PFSK-1 (cell line): ENCODE results near the gene GIPC1.

Experiments
- FOXP2 ChIP-seq: optimal IDR thresholded peaks from 2 replicates; pipeline ENCODE3; 2011; ENCODE audit warnings: borderline replicate concordance, control low read depth, inconsistent platforms; ENCODE audit not compliant: insufficient read depth; ENCODE audit errors: extremely low read length, extremely low read depth
- POLR2AphosphoS5 ChIP-seq: IDR thresholded peaks from 2 replicates; pipeline ENCODE4 v1.6.1; 2012; ENCODE audit warnings: low read depth, mild to moderate bottlenecking, control low read depth, low read length, moderate library complexity
- SIN3A ChIP-seq: IDR thresholded peaks from 2 replicates; pipeline ENCODE4 v1.6.1; 2012; ENCODE audit warnings: mild to moderate bottlenecking, low read length, moderate library complexity, borderline replicate concordance; ENCODE audit not compliant: insufficient read depth
- TAF1 ChIP-seq: IDR thresholded peaks from 2 replicates; pipeline ENCODE4 v1.6.1; 2012; ENCODE audit warnings: low read length, control low read depth, borderline replicate concordance; ENCODE audit not compliant: insufficient read depth
- TF ChIP-seq, protein P1 (sequence below), 2 experiments: IDR thresholded peaks; 2 replicates each; pipeline versions ENCODE4 v1.6.1 to v1.8.0; 2011 to 2012; ENCODE audit warnings: low read depth in 2 of 2, low read length in 2 of 2, control low read depth in 1 of 2, inconsistent platforms in 1 of 2, mild to moderate bottlenecking in 1 of 2, moderate library complexity in 1 of 2; ENCODE audit not compliant: insufficient read depth in 1 of 2

DNA sequence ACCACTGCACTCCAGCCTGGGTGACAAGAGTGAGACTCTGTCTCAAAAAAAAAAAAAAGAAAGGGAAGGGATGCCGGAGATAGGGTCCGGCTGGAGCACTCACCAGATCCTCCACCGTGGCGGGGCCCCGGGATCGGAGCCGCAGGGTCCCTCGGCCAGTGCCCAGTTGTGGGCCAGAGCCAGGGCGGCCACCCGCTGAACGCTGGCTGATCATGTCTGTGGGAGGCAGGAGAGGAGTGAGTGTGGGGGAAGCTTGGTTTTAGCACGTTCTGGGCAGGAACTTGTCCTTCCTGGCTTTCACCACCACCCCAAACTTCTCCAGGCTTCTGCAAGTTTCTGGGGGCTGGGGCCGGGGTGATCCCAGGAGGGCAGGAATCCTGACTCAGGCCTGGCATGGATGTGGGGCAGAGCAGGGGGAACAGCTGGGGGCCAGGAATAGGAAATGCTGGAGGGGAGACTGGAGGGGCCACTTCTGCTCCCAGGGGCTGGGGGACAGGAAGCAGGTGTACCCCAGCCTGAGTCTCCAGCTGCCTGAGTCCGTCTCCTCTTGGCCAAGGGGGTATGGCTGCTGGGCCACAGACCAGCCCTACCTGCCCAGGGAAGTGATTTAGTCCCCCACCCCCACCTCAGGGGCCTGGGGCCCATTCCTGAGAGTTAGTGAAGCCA, 16.5 kb downstream of the GIPC1 start:
- no peak for TF ChIP-seq POLR2AphosphoS5
- TF ChIP-seq, protein P1, sequence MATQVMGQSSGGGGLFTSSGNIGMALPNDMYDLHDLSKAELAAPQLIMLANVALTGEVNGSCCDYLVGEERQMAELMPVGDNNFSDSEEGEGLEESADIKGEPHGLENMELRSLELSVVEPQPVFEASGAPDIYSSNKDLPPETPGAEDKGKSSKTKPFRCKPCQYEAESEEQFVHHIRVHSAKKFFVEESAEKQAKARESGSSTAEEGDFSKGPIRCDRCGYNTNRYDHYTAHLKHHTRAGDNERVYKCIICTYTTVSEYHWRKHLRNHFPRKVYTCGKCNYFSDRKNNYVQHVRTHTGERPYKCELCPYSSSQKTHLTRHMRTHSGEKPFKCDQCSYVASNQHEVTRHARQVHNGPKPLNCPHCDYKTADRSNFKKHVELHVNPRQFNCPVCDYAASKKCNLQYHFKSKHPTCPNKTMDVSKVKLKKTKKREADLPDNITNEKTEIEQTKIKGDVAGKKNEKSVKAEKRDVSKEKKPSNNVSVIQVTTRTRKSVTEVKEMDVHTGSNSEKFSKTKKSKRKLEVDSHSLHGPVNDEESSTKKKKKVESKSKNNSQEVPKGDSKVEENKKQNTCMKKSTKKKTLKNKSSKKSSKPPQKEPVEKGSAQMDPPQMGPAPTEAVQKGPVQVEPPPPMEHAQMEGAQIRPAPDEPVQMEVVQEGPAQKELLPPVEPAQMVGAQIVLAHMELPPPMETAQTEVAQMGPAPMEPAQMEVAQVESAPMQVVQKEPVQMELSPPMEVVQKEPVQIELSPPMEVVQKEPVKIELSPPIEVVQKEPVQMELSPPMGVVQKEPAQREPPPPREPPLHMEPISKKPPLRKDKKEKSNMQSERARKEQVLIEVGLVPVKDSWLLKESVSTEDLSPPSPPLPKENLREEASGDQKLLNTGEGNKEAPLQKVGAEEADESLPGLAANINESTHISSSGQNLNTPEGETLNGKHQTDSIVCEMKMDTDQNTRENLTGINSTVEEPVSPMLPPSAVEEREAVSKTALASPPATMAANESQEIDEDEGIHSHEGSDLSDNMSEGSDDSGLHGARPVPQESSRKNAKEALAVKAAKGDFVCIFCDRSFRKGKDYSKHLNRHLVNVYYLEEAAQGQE (IDR thresholded peaks at IDR 0.05; ENCODE audit: insufficient read depth in 1 of 2, low read depth in 2 of 2, low read length in 2 of 2) = no peak
- no peak for TF ChIP-seq TAF1
- TF ChIP-seq SIN3A = no peak
- no peak for TF ChIP-seq FOXP2
